ENCODE data around the gene MBD3L5.

GRCh38 chr19:7078008-7078407 lies 47.6 kb downstream of the MBD3L5 start:
- TF ChIP-seq CTCF (conservative IDR thresholded peaks at IDR 0.05; ENCODE audit: low read length): no peak
- TF ChIP-seq EZH2phosphoT487 (IDR thresholded peaks at IDR 0.05; ENCODE audit: borderline replicate concordance): no peak
